GM21526 (cell line): ENCODE results near the gene C1R.
"Not testable (repeated sequence)": the region's sequence is repeated elsewhere in the genome, so short reads cannot be mapped to it uniquely, and the experiment has no call there.

Experiments
- ATAC-seq: cut with Tn5 transposase; IDR thresholded peaks from one replicate; pipeline ENCODE4 v1.9.1; 2021; ENCODE audit warnings: moderate library complexity; ENCODE audit not compliant: unreplicated experiment, low FRiP score

The C1R gene

DNA sequence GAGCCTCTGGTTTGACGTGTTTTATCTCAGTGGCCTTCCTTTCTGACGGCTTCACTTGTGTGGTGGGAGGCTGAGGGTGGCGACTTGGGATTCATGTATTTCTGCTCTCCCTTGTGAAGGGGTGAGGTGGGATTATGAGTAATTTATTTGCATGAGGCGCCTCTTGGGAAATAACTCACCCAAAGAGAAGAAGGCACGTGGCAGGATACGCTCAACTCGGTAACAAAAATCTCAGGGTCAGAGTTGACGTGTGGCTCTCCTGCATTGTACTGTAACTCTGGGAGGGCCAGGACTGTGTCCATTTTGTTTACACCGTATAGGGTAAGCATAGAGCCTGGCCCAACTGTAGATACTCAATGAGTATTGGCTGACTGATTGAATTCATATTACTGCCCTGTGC lies 46.3 kb downstream of the C1R start:
- ATAC-seq = no peak

DNA sequence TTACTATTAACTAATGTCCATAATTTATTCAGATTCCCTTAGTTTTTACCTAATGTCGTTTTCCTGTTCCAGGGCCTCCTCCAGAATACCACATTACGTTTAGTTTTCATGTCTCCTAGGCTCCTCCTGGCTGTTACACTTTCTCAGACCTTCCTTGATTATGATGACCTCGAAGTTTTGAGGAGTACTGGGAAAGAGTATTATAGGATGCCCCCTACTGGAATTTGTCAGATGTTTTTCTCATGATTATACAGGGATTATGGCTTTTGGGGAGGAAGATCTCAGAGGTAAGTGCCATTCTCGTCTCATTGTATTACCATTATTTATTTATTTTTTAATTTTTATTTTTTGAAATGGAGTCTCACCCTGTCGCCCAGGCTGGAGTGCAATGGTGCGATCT lies 49.4 kb downstream of the C1R start:
- no peak for ATAC-seq

DNA sequence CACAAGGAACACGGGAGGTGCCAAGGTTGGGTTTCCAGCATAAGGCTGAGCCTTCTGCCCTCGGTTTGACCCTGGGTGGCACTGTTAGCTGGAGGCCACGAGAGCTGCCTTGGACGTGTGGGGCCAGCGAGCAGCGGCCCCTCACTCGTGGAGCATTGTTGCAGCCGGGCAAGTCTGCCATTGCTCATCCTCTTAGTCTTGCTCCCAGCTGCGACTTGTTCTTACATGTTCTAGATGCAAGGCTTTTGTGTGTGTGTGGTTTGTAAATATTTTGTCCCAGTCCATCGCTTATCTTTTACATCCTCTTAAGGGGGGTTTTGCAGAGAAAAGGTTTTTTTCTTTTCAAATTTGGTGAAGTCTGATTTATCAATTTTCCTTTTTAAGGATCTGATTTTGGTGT lies 52.8 kb downstream of the C1R start:
- ATAC-seq = no peak

DNA sequence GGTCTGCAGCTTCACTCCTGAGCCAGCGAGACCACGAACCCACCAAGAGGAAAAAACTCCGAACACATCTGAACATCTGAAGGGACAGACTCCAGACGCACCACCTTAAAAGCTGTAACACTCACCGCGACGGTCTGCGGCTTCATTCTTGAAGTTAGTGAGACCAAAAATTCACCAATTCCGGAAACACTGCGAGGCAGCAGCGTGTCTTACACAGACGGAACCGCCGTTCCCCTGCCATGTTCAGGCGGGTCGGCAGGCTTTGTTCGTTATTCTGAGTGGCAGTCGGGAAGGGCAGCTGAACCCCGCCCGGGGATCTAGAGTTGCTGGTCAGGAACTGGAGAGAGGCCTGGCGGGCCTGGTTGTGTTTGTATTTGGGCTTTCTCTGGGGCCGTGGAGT lies 53.7 kb downstream of the C1R start:
- no peak for ATAC-seq

DNA sequence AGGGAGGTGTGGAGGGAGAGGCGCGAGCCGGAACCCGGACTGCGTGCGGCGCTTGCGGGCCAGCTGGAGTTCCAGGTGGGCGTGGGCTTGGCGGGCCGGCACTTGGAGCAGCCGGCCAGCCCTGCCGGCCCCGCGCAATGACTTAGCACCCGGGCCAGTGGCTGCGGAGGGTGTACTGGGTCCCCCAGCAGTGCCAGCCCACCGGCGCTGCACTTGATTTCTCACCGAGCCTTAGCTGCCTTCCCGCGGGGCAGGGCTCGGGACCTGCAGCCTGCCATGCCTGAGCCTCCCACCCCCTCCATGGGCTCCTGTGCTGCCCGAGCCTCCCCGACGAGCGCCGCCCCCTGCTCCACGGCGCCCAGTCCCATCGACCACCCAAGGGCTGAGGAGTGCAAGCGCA lies 54.8 kb downstream of the C1R start:
- ATAC-seq = not testable (repeated sequence)

DNA sequence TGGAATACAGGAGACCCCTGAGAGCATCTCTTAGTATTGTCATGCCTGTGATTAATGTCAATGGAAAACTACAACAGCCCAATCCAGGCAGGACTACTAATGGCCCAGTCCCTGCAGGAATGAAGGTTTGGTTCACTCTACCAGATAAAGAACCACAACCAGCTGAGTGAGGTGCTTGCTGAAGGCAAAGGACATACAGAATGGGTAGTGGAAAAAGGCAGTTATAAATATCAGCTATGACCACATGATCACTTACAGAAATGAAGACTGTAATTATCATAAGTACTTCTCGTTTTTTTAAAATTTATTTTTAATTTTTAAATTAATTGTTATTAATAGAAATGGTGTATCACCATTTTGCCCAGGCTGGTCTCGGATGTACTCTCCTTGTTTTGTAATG lies 56.8 kb downstream of the C1R start:
- no peak for ATAC-seq

DNA sequence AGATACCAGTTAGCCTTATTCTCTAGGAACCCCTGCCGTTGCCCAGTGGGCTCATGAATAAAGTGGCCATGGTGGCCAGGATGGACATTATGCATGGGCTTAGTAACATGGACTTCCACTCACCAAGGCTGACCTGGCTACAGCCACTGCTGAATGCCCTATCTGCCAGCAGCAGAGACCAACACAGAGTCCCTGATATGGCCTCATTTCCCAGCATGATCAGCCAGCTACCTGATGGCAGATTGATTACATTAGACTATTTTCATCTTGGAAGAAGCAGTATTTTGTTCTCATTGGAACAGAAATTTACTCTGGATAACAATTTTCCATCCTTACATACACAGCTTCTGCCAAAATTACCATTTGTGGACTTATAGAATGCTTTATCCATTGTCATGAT lies 57.8 kb downstream of the C1R start:
- ATAC-seq = no peak

DNA sequence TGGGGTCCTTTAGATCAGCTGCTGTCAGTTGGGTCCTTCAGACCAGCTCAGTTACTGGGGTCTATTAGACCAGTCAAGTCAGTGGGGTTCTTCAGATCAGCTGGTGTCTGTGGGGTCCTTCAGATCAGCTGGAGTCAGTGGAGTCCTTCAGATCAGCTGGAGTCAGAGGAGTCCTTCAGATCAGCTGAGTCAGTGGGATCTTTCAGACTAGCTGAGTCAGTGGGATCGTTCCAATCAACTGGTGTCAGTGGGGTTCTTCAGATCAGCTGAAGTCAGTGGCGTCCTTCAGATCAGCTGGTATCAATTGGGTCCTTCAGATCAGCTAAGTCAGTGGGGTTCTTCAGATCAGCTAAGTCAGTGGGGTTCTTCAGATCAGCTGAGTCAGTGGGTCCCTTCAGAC lies 59.3 kb downstream of the C1R start:
- ATAC-seq = no peak

DNA sequence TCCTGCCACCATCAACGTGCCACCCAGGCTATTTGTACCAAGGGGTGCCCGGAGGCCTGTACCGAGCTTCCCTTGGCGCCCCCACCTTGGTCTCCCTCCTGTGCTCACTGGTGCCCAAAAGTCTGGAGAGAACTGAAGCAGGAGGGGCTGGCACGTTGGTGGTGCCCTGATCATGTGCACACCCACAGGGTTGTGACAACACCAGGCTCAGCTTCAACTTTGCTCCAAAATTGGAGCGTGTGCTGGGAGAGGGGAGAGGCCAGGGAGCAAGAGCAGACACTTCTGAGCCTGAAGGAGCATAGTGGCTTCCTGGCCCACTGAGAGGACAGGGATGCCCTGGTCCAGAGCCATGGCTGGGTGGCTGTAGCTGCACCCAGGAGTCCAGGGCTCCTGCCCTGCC lies 60.9 kb downstream of the C1R start:
- ATAC-seq = no peak
